K562 (cell line): ENCODE measurements around the gene PARS2. TPM values are rescaled to one million over a fixed set of nuclear protein-coding genes. Genes with fewer than 3 reads are reported as not detected.

Experiments used
- AFF4 ChIP-seq: sonication (generic); formaldehyde crosslinking; IDR thresholded peaks from 2 replicates; pipeline ENCODE4 v1.8.0; 2023; ENCODE audit warnings: mild to moderate bottlenecking, missing genetic modification reagents
- CLOCK ChIP-seq: fragments of 250-450 bp; sonication (Bioruptor Pico); IDR thresholded peaks from 2 replicates; pipeline ENCODE4 v1.4.0; 2020; ENCODE audit warnings: mild to moderate bottlenecking, moderate library complexity, borderline replicate concordance
- HOXB6 ChIP-seq: fragments of 250-450 bp; sonication (Bioruptor Pico); IDR thresholded peaks from 2 replicates; pipeline ENCODE4 v1.5.1; 2022; ENCODE audit warnings: mild to moderate bottlenecking, borderline replicate concordance
- RUNX1 ChIP-seq: sonication (generic); IDR thresholded peaks from 2 replicates; pipeline ENCODE4 v1.6.1; 2016; ENCODE audit warnings: antibody characterized with exemption, low read depth
- polyA plus RNA-seq, 8 experiments: library from polyadenylated mRNA; depleted of rRNA in 4 of 8; stranded (reverse) in 5 of 8; unstranded in 3 of 8; fragments of >200 nt; fragmentation: Nextera tagmentation in 2 of 8; fragmentation: Illumina TruSeq in 1 of 8; extraction: Ambion mirVana in 2 of 8; extraction: Trizol in 1 of 8; gene quantifications; 2 replicates each; pipeline versions ENCODE4 v1.2.1 to v1.2.3, GENCODE V29; 2011 to 2014; ENCODE audit warnings: inconsistent platforms in 1 of 8, missing spikeins in 1 of 8
- total RNA-seq, 7 experiments: library from RNA; depleted of rRNA in 6 of 7; stranded (reverse); fragments of >200 nt in 6 of 7; fragmentation: Illumina TruSeq in 2 of 7; extraction: Trizol in 2 of 7; gene quantifications; 2 replicates each; pipeline versions ENCODE4 v1.2.1 to v1.2.3, GENCODE V29; 2011 to 2021; ENCODE audit warnings: low replicate concordance in 1 of 7

The PARS2 gene
- total and polyA plus RNA-seq, 9 of the 15 experiments (the other 6 are each of a cell fraction or from before 2014, with no cell fraction given), result 6.3 to 12.4 (median 7.9) TPM

GRCh38 chr1:54812801-54813484, 48.6 kb upstream of the PARS2 start (continued):
- TF ChIP-seq AFF4 (CRISPR knock-in tag), result no peak
- no peak for TF ChIP-seq CLOCK (CRISPR knock-in tag)
- no peak for TF ChIP-seq HOXB6
- TF ChIP-seq RUNX1, result no peak
